ENCODE results near the gene BRD9.
A peak's percentile ranks its signal among the peaks of the same experiment; 100 is the strongest.
"Not testable (repeated sequence)": the region's sequence is repeated elsewhere in the genome, so short reads cannot be mapped to it uniquely, and the experiment has no call there.

The BRD9 gene

DNA sequence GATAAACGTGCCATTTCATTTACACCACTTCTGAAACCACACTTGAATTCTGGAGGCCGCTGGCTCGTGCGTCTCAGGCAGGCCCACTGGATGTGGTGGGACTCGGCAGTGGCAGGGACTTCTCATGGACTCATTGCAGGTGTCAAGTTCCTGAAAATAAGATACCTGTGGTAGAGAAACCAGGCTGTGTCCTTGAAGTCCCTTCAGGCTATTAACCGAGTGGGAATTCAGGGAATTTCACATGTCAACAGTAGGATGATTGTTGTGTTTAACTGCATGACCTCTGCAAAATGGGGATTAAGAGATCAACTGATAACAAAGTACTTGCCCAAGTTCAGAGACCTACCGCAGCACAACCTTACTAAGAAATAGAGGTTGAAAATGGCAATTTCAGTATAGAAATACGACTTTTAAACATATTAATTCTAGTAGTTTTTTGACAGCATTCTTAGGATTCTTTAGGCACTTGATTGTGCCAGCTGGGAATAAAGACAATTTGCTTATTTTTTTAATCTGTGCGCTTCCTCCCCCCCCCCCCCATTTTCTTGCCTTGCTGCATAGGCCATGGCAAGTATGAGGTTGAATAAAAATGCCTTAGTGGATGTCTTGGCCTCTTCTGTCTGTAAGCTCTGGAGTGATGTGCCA is 26.9 kb upstream of the BRD9 start:
- H3K36me3 ChIP-seq: no peaks in the 10 kb centered on the region
- no peaks in the 10 kb centered on the region for H3K4me1 ChIP-seq
- DNase-seq: no peak
- H3K27ac ChIP-seq: no peak overlapping the region
- intact Hi-C loops (cut with DNase I; ENCODE audit: low total_unique reads): no loop called here
- H3K9me3 ChIP-seq: no peaks in the 10 kb centered on the region
- no peak overlapping the region for H3K4me3 ChIP-seq
- TF ChIP-seq, protein P1, sequence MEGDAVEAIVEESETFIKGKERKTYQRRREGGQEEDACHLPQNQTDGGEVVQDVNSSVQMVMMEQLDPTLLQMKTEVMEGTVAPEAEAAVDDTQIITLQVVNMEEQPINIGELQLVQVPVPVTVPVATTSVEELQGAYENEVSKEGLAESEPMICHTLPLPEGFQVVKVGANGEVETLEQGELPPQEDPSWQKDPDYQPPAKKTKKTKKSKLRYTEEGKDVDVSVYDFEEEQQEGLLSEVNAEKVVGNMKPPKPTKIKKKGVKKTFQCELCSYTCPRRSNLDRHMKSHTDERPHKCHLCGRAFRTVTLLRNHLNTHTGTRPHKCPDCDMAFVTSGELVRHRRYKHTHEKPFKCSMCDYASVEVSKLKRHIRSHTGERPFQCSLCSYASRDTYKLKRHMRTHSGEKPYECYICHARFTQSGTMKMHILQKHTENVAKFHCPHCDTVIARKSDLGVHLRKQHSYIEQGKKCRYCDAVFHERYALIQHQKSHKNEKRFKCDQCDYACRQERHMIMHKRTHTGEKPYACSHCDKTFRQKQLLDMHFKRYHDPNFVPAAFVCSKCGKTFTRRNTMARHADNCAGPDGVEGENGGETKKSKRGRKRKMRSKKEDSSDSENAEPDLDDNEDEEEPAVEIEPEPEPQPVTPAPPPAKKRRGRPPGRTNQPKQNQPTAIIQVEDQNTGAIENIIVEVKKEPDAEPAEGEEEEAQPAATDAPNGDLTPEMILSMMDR (IDR thresholded peaks at IDR 0.05): no peak
- H3K27me3 ChIP-seq: peaks cover 0 to 11% of the 10 kb centered on the region in 2 donors

GRCh38 chr5:918717-919116 is 26.1 kb upstream of the BRD9 start:
- DNase-seq; intact Hi-C loops (cut with DNase I; ENCODE audit: low total_unique reads): not testable (repeated sequence)

DNA sequence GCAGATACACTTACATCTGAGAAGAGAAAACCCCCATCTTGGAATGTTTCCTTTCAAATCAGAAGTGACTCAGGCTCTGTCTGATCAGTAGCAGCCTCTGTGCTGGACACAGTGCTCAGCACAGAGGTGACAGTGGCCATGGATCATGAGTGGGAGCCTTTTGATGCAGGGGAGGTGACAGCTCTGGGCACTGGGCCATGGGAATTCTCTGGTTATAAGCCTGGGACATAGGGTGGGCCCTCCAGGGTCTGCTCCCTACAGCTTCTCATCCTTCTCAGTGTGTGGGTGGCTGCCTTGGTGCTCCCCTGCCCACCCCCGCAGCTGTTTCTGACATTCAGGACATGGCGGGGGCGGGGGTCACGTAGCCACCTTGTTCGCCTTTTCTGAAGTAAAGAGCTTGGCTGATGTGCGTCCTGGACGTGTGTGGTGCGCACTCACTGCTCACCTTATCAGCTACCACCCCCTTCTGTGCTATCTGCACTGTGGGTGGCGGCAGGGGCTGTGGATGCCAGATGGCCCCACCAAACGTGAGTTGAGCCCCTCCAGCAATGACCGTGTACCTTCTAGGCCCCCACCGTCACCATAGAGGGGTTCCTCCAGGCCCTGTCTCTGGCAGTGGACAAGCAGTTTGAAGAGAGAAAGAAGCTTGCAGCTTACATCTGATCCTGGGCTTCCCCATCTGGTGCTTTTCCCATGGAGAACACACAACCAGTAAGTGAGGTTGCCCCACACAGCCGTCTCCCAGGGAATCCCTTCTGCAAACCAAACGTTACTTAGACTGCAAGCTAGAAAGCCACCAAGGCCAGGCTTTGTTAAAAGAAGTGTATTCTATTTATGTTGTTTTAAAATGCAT is 24.1 kb upstream of the BRD9 start:
- Histone ChIP-seq H3K27me3 (no peaks in the 10 kb centered on the region), H3K4me1 (no peaks in the 10 kb centered on the region), H3K9me3 (no peaks in the 10 kb centered on the region), H3K36me3 (no peaks in the 10 kb centered on the region), H3K27ac (no peak overlapping the region), H3K4me3 (no peak overlapping the region)
- TF ChIP-seq, protein P1 (IDR thresholded peaks at IDR 0.05): no peak
- intact Hi-C loops (cut with DNase I; ENCODE audit: low total_unique reads): no loop called here
- no peak for DNase-seq

More at GRCh38 chr5:918717-919116, 26.1 kb upstream of the BRD9 start:
- H3K9me3 ChIP-seq, H3K27ac ChIP-seq, H3K36me3 ChIP-seq, H3K27me3 ChIP-seq, H3K4me3 ChIP-seq, H3K4me1 ChIP-seq: not testable (repeated sequence)

GRCh38 chr5:915946-916345 is 23.3 kb upstream of the BRD9 start:
- intact Hi-C loops (cut with DNase I; ENCODE audit: low total_unique reads): no loop called here
- Histone ChIP-seq H3K9me3 (no peaks in the 10 kb centered on the region), H3K27ac (no peak overlapping the region), H3K4me3 (no peak overlapping the region), H3K4me1 (no peaks in the 10 kb centered on the region), H3K36me3 (no peaks in the 10 kb centered on the region), H3K27me3 (no peaks in the 10 kb centered on the region)
- TF ChIP-seq, protein P1 (IDR thresholded peaks at IDR 0.05): no peak
- DNase-seq: no peak

DNA sequence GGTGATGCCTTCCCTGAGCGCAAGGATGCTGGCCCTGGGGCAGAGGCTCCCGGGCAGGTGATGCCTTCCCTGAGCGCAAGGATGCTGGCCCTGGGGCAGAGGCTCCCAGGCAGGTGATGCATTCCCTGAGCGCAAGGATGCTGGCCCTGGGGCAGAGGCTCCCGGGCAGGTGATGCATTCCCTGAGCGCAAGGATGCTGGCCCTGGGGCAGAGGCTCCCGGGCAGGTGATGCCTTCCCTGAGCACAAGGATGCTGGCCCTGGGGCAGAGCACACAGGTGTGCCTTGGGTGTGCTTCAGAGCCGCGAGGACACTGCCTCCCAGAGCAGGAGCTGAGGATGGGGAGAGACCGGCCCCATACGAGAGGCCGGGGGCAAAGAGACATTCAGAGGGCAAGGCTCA is 22.7 kb upstream of the BRD9 start:
- intact Hi-C loops (cut with DNase I; ENCODE audit: low total_unique reads); H3K27ac ChIP-seq; DNase-seq; H3K4me3 ChIP-seq; H3K4me1 ChIP-seq; H3K27me3 ChIP-seq; H3K9me3 ChIP-seq; H3K36me3 ChIP-seq: not testable (repeated sequence)

DNA sequence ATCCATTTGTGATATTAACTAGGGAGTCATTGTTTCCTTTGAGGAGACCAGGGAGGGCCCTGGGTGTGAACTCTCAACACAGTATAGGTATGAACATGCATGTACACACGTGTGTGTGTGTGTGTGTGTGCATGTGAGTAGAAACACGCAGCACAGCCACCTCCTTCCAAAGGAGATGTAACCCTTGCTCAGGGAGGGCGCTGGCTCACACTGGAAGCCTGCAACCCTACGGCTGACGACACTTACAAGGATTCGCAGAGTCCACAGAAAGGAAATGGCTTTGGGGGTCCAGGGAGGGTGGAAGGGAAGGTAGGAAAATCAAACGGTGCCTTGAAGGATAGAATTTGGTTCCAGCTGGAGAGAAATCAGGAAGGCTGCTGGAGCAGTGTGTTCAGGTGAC is 22.0 kb upstream of the BRD9 start:
- intact Hi-C loops (cut with DNase I; ENCODE audit: low total_unique reads): no loop called here
- Histone ChIP-seq H3K27me3 (no peaks in the 10 kb centered on the region), H3K4me1 (no peaks in the 10 kb centered on the region), H3K9me3 (no peaks in the 10 kb centered on the region), H3K36me3 (no peaks in the 10 kb centered on the region), H3K27ac (no peak overlapping the region), H3K4me3 (no peak overlapping the region)
- DNase-seq: peak in 1 of 2 donors; percentile 9
- TF ChIP-seq, protein P1 (IDR thresholded peaks at IDR 0.05): no peak

Measured in tibial artery (tissue), 4 donors.